GM23338 (cell line): ENCODE measurements around the gene CCNK. TPM values are rescaled to one million over a fixed set of nuclear protein-coding genes. Genes with fewer than 3 reads are reported as not detected.

ENCODE experiments used
- ATAC-seq: fragments of 200-7000 bp; cut with Tn5 transposase; 3 replicates; pipeline ENCODE4 v1.9.1; 2020
- DNase-seq: peaks from one replicate; pipeline ENCODE4 v3.0.0-alpha.2; 2015; ENCODE audit warnings: low spot score
- H2AFZ ChIP-seq: fragments of 200-600 bp; sonication (generic); 2 replicates; pipeline ENCODE4 v1.8.0; 2016; ENCODE audit warnings: antibody characterized with exemption, mild to moderate bottlenecking, moderate library complexity
- H3F3A ChIP-seq: fragments of 200-600 bp; sonication (generic); replicated peaks from 2 replicates; pipeline ENCODE4 v1.8.0; 2017; ENCODE audit warnings: antibody characterized with exemption, mixed run types, low read depth
- H3K27ac ChIP-seq: fragments of 200-600 bp; sonication (generic); 2 replicates; pipeline ENCODE4 v1.6.1; 2016; ENCODE audit warnings: low read depth
- H3K27me3 ChIP-seq: fragments of 200-600 bp; sonication (generic); 2 replicates; pipeline ENCODE4 v1.8.0; 2016; ENCODE audit warnings: mild to moderate bottlenecking, mixed run types, moderate library complexity; ENCODE audit not compliant: insufficient read depth
- H3K36me3 ChIP-seq: fragments of 200-600 bp; sonication (generic); 2 replicates; pipeline ENCODE4 v1.8.0; 2016; ENCODE audit warnings: mild to moderate bottlenecking; ENCODE audit not compliant: insufficient read depth
- H3K4me1 ChIP-seq: fragments of 200-600 bp; sonication (generic); 2 replicates; pipeline ENCODE4 v1.8.0; 2016; ENCODE audit warnings: mild to moderate bottlenecking, moderate library complexity; ENCODE audit not compliant: insufficient read depth
- H3K4me2 ChIP-seq: fragments of 200-600 bp; sonication (generic); 2 replicates; pipeline ENCODE4 v1.7.1; 2017; ENCODE audit warnings: mixed run types
- H3K4me3 ChIP-seq: fragments of 200-600 bp; sonication (generic); 2 replicates; pipeline ENCODE4 v1.6.1; 2016; ENCODE audit warnings: mixed run types
- H3K79me2 ChIP-seq: fragments of 200-600 bp; sonication (generic); replicated peaks from 2 replicates; pipeline ENCODE4 v1.8.0; 2017; ENCODE audit warnings: mild to moderate bottlenecking; ENCODE audit not compliant: insufficient read depth
- H3K9me2 ChIP-seq: fragments of 200-600 bp; sonication (generic); 2 replicates; pipeline ENCODE4 v1.8.0; 2017; ENCODE audit not compliant: insufficient read depth
- H4K20me1 ChIP-seq: fragments of 200-600 bp; sonication (generic); replicated peaks from 2 replicates; pipeline ENCODE4 v1.8.0; 2017; ENCODE audit warnings: mild to moderate bottlenecking; ENCODE audit not compliant: insufficient read depth
- H3K27ac Mint-ChIP-seq: 2 replicates; pipeline ENCODE4 v1.8.0; 2020; ENCODE audit warnings: inconsistent platforms, mild to moderate bottlenecking, moderate library complexity, mixed read lengths
- H3K27me3 Mint-ChIP-seq: 3 replicates; pipeline ENCODE4 v1.8.0; 2022; ENCODE audit warnings: low read depth, mild to moderate bottlenecking, moderate library complexity, mixed read lengths, inconsistent platforms; ENCODE audit not compliant: insufficient read depth, poor library complexity
- H3K36me3 Mint-ChIP-seq: 3 replicates; pipeline ENCODE4 v1.8.0; 2021; ENCODE audit warnings: low read depth, mild to moderate bottlenecking, inconsistent platforms, moderate library complexity, mixed read lengths
- H3K4me1 Mint-ChIP-seq: 3 replicates; pipeline ENCODE4 v1.8.0; 2020; ENCODE audit warnings: mild to moderate bottlenecking, inconsistent platforms, mixed read lengths
- H3K4me3 Mint-ChIP-seq: 3 replicates; pipeline ENCODE4 v1.8.0; 2021; ENCODE audit warnings: moderate library complexity, mild to moderate bottlenecking, inconsistent platforms, mixed read lengths
- H3K9me3 Mint-ChIP-seq: 3 replicates; pipeline ENCODE4 v1.8.0; 2020; ENCODE audit warnings: moderate library complexity, mild to moderate bottlenecking, inconsistent platforms, mixed read lengths
- CREB1 ChIP-seq: fragments of 250-450 bp; sonication (Bioruptor Pico); IDR thresholded peaks from 2 replicates; pipeline ENCODE4 v1.5.0; 2020; ENCODE audit warnings: low read depth, mild to moderate bottlenecking, moderate library complexity
- EZH2phosphoT487 ChIP-seq: fragments of 200-600 bp; sonication (generic); IDR thresholded peaks from one replicate; pipeline ENCODE4 v1.8.1; 2018; ENCODE audit warnings: antibody characterized with exemption; ENCODE audit not compliant: unreplicated experiment
- JUNB ChIP-seq: IDR thresholded peaks from one replicate; pipeline ENCODE4 v1.6.1; 2016; ENCODE audit warnings: antibody characterized with exemption; ENCODE audit not compliant: unreplicated experiment
- POLR2AphosphoS5 ChIP-seq: IDR thresholded peaks from 2 replicates; pipeline ENCODE4 v1.6.1; 2016; ENCODE audit warnings: antibody characterized with exemption, low read depth
- ZNF331 ChIP-seq: fragments of 250-450 bp; sonication (Bioruptor Pico); IDR thresholded peaks from 2 replicates; pipeline ENCODE4 v1.5.0; 2020; ENCODE audit warnings: low read depth, mild to moderate bottlenecking, moderate library complexity
- polyA plus RNA-seq: library from polyadenylated mRNA; unstranded; fragments of >200 nt; fragmentation: Nextera tagmentation; extraction: Ambion mirVana; gene quantifications from 2 replicates; pipeline ENCODE4 v1.2.1, GENCODE V29; 2016
- total RNA-seq: library from RNA; depleted of rRNA; stranded (reverse); fragments of >200 nt; shearing (Covaris generic); gene quantifications from 2 replicates; pipeline ENCODE4 v1.2.3, GENCODE V29; 2014
- TF ChIP-seq, protein P1 (sequence below): fragments of 250-450 bp; sonication (Bioruptor Pico); IDR thresholded peaks from 2 replicates; pipeline ENCODE4 v1.5.0; 2020; ENCODE audit warnings: mild to moderate bottlenecking, moderate library complexity
- TF ChIP-seq, protein P2 (sequence below): IDR thresholded peaks from one replicate; pipeline ENCODE4 v1.6.1; 2018; ENCODE audit warnings: antibody characterized with exemption; ENCODE audit not compliant: unreplicated experiment
- TF ChIP-seq, protein P3 (sequence below): IDR thresholded peaks from 2 replicates; pipeline ENCODE4 v1.6.1; 2016; ENCODE audit warnings: antibody characterized with exemption

The CCNK gene
- total and polyA plus RNA-seq, 2 experiments from 2014 or later = 54.0 to 60.6 TPM

DNA sequence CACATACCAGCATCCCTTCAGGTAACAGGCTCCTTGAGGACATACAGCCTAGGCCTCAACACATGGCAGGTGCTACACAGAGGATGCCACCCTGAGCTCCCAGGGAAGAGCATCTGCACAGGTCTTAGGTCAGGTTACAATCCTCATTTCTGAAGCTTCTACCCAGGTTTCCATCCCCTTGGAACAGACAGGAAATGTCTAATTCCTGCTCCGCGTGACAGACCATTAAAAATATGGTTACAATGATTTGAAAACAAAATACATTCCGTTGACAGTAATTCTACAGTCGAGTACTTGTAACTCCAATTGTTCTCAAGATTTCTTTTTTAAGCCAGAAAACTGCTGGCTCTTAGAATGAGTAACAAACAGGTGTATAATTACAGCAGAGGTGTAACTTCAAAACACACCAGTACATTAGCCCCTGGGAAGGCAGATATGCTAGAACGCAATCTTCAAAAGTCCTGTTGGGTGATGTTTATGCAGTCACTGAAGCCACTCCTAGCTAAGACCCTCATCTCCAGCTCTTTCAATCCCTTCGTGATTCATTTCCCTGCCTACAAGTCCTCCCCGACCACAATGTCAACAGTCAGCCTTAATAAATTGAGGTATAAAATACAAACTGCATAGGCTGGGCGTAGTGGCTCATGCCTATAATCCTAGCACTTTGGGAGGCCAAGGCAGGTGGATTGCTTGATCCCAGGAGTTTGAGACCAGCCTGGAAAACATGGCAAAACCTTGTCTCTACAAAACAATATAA lies 12.2 kb upstream of the CCNK start (continued):
- TF ChIP-seq, protein P1, sequence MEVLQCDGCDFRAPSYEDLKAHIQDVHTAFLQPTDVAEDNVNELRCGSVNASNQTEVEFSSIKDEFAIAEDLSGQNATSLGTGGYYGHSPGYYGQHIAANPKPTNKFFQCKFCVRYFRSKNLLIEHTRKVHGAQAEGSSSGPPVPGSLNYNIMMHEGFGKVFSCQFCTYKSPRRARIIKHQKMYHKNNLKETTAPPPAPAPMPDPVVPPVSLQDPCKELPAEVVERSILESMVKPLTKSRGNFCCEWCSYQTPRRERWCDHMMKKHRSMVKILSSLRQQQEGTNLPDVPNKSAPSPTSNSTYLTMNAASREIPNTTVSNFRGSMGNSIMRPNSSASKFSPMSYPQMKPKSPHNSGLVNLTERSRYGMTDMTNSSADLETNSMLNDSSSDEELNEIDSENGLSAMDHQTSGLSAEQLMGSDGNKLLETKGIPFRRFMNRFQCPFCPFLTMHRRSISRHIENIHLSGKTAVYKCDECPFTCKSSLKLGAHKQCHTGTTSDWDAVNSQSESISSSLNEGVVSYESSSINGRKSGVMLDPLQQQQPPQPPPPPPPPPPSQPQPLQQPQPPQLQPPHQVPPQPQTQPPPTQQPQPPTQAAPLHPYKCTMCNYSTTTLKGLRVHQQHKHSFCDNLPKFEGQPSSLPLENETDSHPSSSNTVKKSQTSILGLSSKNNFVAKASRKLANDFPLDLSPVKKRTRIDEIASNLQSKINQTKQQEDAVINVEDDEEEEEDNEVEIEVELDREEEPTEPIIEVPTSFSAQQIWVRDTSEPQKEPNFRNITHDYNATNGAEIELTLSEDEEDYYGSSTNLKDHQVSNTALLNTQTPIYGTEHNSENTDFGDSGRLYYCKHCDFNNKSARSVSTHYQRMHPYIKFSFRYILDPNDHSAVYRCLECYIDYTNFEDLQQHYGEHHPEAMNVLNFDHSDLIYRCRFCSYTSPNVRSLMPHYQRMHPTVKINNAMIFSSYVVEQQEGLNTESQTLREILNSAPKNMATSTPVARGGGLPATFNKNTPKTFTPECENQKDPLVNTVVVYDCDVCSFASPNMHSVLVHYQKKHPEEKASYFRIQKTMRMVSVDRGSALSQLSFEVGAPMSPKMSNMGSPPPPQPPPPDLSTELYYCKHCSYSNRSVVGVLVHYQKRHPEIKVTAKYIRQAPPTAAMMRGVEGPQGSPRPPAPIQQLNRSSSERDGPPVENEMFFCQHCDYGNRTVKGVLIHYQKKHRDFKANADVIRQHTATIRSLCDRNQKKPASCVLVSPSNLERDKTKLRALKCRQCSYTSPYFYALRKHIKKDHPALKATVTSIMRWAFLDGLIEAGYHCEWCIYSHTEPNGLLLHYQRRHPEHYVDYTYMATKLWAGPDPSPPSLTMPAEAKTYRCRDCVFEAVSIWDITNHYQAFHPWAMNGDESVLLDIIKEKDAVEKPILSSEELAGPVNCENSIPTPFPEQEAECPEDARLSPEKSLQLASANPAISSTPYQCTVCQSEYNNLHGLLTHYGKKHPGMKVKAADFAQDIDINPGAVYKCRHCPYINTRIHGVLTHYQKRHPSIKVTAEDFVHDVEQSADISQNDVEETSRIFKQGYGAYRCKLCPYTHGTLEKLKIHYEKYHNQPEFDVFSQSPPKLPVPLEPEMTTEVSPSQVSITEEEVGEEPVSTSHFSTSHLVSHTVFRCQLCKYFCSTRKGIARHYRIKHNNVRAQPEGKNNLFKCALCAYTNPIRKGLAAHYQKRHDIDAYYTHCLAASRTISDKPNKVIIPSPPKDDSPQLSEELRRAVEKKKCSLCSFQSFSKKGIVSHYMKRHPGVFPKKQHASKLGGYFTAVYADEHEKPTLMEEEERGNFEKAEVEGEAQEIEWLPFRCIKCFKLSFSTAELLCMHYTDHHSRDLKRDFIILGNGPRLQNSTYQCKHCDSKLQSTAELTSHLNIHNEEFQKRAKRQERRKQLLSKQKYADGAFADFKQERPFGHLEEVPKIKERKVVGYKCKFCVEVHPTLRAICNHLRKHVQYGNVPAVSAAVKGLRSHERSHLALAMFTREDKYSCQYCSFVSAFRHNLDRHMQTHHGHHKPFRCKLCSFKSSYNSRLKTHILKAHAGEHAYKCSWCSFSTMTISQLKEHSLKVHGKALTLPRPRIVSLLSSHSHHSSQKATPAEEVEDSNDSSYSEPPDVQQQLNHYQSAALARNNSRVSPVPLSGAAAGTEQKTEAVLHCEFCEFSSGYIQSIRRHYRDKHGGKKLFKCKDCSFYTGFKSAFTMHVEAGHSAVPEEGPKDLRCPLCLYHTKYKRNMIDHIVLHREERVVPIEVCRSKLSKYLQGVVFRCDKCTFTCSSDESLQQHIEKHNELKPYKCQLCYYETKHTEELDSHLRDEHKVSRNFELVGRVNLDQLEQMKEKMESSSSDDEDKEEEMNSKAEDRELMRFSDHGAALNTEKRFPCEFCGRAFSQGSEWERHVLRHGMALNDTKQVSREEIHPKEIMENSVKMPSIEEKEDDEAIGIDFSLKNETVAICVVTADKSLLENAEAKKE = no peak
- TF ChIP-seq, protein P2, sequence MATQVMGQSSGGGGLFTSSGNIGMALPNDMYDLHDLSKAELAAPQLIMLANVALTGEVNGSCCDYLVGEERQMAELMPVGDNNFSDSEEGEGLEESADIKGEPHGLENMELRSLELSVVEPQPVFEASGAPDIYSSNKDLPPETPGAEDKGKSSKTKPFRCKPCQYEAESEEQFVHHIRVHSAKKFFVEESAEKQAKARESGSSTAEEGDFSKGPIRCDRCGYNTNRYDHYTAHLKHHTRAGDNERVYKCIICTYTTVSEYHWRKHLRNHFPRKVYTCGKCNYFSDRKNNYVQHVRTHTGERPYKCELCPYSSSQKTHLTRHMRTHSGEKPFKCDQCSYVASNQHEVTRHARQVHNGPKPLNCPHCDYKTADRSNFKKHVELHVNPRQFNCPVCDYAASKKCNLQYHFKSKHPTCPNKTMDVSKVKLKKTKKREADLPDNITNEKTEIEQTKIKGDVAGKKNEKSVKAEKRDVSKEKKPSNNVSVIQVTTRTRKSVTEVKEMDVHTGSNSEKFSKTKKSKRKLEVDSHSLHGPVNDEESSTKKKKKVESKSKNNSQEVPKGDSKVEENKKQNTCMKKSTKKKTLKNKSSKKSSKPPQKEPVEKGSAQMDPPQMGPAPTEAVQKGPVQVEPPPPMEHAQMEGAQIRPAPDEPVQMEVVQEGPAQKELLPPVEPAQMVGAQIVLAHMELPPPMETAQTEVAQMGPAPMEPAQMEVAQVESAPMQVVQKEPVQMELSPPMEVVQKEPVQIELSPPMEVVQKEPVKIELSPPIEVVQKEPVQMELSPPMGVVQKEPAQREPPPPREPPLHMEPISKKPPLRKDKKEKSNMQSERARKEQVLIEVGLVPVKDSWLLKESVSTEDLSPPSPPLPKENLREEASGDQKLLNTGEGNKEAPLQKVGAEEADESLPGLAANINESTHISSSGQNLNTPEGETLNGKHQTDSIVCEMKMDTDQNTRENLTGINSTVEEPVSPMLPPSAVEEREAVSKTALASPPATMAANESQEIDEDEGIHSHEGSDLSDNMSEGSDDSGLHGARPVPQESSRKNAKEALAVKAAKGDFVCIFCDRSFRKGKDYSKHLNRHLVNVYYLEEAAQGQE = no peak

DNA sequence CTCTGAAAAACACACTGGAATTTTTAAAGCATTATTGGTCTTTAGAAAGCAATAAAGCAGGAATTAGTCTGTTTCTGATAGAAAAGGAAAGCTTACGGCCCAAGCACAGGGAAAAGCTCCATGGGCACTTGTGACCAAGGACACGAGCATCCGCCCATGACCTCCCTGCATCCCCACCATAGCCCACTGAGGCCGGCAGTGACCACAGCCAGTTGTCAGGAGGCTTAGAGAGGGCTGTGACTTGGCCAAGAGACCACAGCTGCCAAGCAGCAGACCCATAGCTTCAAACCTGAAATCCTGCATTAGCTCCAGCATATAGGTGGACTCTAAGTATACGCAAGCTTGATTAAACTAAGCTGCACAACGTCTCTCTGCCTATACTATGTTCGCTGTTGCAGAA lies 9.5 kb upstream of the CCNK start:
- H3K79me2 ChIP-seq = peaks cover 100% of the 10 kb centered on the region
- DNase-seq (no peak), ATAC-seq (no peak)
- H3K27me3 ChIP-seq = no peaks in the 10 kb centered on the region
- Mint-ChIP-seq H3K27ac (no peak overlapping the region), H3K4me3 (no peak overlapping the region), H3K4me1 (peaks cover 53% of the 10 kb centered on the region), H3K36me3 (no peaks in the 10 kb centered on the region), H3K27me3 (no peaks in the 10 kb centered on the region), H3K9me3 (no peaks in the 10 kb centered on the region)
- no peak overlapping the region for H3K27ac ChIP-seq
- peaks cover 51% of the 10 kb centered on the region for H4K20me1 ChIP-seq
- H2AFZ ChIP-seq = no peak overlapping the region
- no peaks in the 10 kb centered on the region for H3F3A ChIP-seq
- H3K4me1 ChIP-seq = peaks cover 28% of the 10 kb centered on the region
- no peak overlapping the region for H3K4me3 ChIP-seq
- no peaks in the 10 kb centered on the region for H3K36me3 ChIP-seq
- H3K9me2 ChIP-seq = no peaks in the 10 kb centered on the region
- H3K4me2 ChIP-seq = no peak overlapping the region
- TF ChIP-seq POLR2AphosphoS5 (no peak), CREB1 (CRISPR knock-in tag) (no peak), EZH2phosphoT487 (no peak), JUNB (no peak), ZNF331 (CRISPR knock-in tag) (no peak)
- TF ChIP-seq, protein P3, sequence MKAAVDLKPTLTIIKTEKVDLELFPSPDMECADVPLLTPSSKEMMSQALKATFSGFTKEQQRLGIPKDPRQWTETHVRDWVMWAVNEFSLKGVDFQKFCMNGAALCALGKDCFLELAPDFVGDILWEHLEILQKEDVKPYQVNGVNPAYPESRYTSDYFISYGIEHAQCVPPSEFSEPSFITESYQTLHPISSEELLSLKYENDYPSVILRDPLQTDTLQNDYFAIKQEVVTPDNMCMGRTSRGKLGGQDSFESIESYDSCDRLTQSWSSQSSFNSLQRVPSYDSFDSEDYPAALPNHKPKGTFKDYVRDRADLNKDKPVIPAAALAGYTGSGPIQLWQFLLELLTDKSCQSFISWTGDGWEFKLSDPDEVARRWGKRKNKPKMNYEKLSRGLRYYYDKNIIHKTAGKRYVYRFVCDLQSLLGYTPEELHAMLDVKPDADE = no peak
- TF ChIP-seq, protein P2 = no peak
